ENCODE data around the gene STOX2.

STOX2 gene

GRCh38 chr4:183993676-183994075 lies 88.6 kb downstream of the STOX2 start:
- no peak overlapping the region for H3K18ac ChIP-seq (ENCODE audit: low read length)
- no peaks in the 10 kb centered on the region for H3K36me3 ChIP-seq (ENCODE audit: control insufficient read depth, insufficient read depth, low read length)
- no peaks in the 10 kb centered on the region for H3K79me2 ChIP-seq (ENCODE audit: control insufficient read depth, insufficient read depth, low read length)
- H4K8ac ChIP-seq (ENCODE audit: low read depth, low read length): no peak overlapping the region
- H3K27me3 ChIP-seq (ENCODE audit: insufficient read depth, low read length, poor library complexity): no peaks in the 10 kb centered on the region
- no peak overlapping the region for H3K4me3 ChIP-seq (ENCODE audit: low read length)
- no peak overlapping the region for H4K5ac ChIP-seq (ENCODE audit: low read length)
- no peak overlapping the region for H2BK120ac ChIP-seq (ENCODE audit: low read depth, low read length)
- no peak overlapping the region for H3K4me2 ChIP-seq (ENCODE audit: low read length)
- H3K79me1 ChIP-seq (ENCODE audit: low read length): peaks cover 3% of the 10 kb centered on the region
- WGBS (ENCODE audit: extremely low coverage, insufficient coverage, low lambda C conversion rate): no CpG with 5 or more reads among the region's 6 CpGs
- H2BK15ac ChIP-seq (replicated peaks; ENCODE audit: low read depth): no peak overlapping the region
- H3K23ac ChIP-seq (ENCODE audit: low read length): no peak overlapping the region
- no peak overlapping the region for H3K9ac ChIP-seq (ENCODE audit: low read length)
- peaks cover 1% of the 10 kb centered on the region for H3K4me1 ChIP-seq (ENCODE audit: control insufficient read depth, low read depth, low read length)
- no peak overlapping the region for H2BK5ac ChIP-seq (ENCODE audit: low read length)
- H2AK5ac ChIP-seq (ENCODE audit: low read length): no peak overlapping the region
- H3K4ac ChIP-seq (ENCODE audit: low read depth, low read length): no peak overlapping the region
- H3K27ac ChIP-seq (ENCODE audit: low read depth, low read length): no peak overlapping the region
- no peak for DNase-seq
- H3K56ac ChIP-seq (ENCODE audit: low read length): no peak overlapping the region

GRCh38 chr4:183995570-183995969 lies 90.5 kb downstream of the STOX2 start:
- Histone ChIP-seq H4K8ac (ENCODE audit: low read depth, low read length) (no peak overlapping the region), H3K4ac (ENCODE audit: low read depth, low read length) (no peak overlapping the region), H3K4me1 (ENCODE audit: control insufficient read depth, low read depth, low read length) (peaks cover 1% of the 10 kb centered on the region), H3K27ac (ENCODE audit: low read depth, low read length) (no peak overlapping the region), H4K5ac (ENCODE audit: low read length) (no peak overlapping the region), H2AK5ac (ENCODE audit: low read length) (no peak overlapping the region), H3K9ac (ENCODE audit: low read length) (no peak overlapping the region), H3K36me3 (ENCODE audit: control insufficient read depth, insufficient read depth, low read length) (no peaks in the 10 kb centered on the region), H3K23ac (ENCODE audit: low read length) (no peak overlapping the region), H3K27me3 (ENCODE audit: insufficient read depth, low read length, poor library complexity) (no peaks in the 10 kb centered on the region), H3K79me1 (ENCODE audit: low read length) (peaks cover 3% of the 10 kb centered on the region), H2BK5ac (ENCODE audit: low read length) (no peak overlapping the region), H3K56ac (ENCODE audit: low read length) (no peak overlapping the region), H2BK120ac (ENCODE audit: low read depth, low read length) (no peak overlapping the region), H3K18ac (ENCODE audit: low read length) (no peak overlapping the region), H2BK15ac (replicated peaks; ENCODE audit: low read depth) (no peak overlapping the region), H3K79me2 (ENCODE audit: control insufficient read depth, insufficient read depth, low read length) (no peaks in the 10 kb centered on the region), H3K4me2 (ENCODE audit: low read length) (no peak overlapping the region), H3K4me3 (ENCODE audit: low read length) (no peak overlapping the region)
- no CpG with 5 or more reads among the region's 11 CpGs for WGBS (ENCODE audit: extremely low coverage, insufficient coverage, low lambda C conversion rate)
- DNase-seq: no peak

GRCh38 chr4:183996868-183997267 lies 91.8 kb downstream of the STOX2 start:
- Histone ChIP-seq H3K79me1 (ENCODE audit: low read length) (peaks cover 3% of the 10 kb centered on the region), H2BK5ac (ENCODE audit: low read length) (no peak overlapping the region), H3K4me3 (ENCODE audit: low read length) (no peak overlapping the region), H3K4ac (ENCODE audit: low read depth, low read length) (no peak overlapping the region), H3K56ac (ENCODE audit: low read length) (no peak overlapping the region), H2BK120ac (ENCODE audit: low read depth, low read length) (no peak overlapping the region), H4K8ac (ENCODE audit: low read depth, low read length) (no peak overlapping the region), H2BK15ac (replicated peaks; ENCODE audit: low read depth) (no peak overlapping the region), H3K9ac (ENCODE audit: low read length) (no peak overlapping the region), H3K18ac (ENCODE audit: low read length) (no peak overlapping the region), H3K27ac (ENCODE audit: low read depth, low read length) (no peak overlapping the region), H3K23ac (ENCODE audit: low read length) (no peak overlapping the region), H3K4me1 (ENCODE audit: control insufficient read depth, low read depth, low read length) (peaks cover 1% of the 10 kb centered on the region), H3K4me2 (ENCODE audit: low read length) (no peak overlapping the region), H2AK5ac (ENCODE audit: low read length) (no peak overlapping the region), H3K36me3 (ENCODE audit: control insufficient read depth, insufficient read depth, low read length) (no peaks in the 10 kb centered on the region), H4K5ac (ENCODE audit: low read length) (no peak overlapping the region), H3K79me2 (ENCODE audit: control insufficient read depth, insufficient read depth, low read length) (no peaks in the 10 kb centered on the region), H3K27me3 (ENCODE audit: insufficient read depth, low read length, poor library complexity) (no peaks in the 10 kb centered on the region)
- no peak for DNase-seq
- no CpG with 5 or more reads among the region's 4 CpGs for WGBS (ENCODE audit: extremely low coverage, insufficient coverage, low lambda C conversion rate)

- H3K4me2 ChIP-seq (ENCODE audit: low read length): no peak overlapping the region
- H4K5ac ChIP-seq (ENCODE audit: low read length): no peak overlapping the region
- H3K79me1 ChIP-seq (ENCODE audit: low read length): peaks cover 3% of the 10 kb centered on the region
- no peaks in the 10 kb centered on the region for H3K27me3 ChIP-seq (ENCODE audit: insufficient read depth, low read length, poor library complexity)
- H3K27ac ChIP-seq (ENCODE audit: low read depth, low read length): no peak overlapping the region
- no peak overlapping the region for H2BK5ac ChIP-seq (ENCODE audit: low read length)
- DNase-seq: no peak
- H3K56ac ChIP-seq (ENCODE audit: low read length): no peak overlapping the region
- H3K4me1 ChIP-seq (ENCODE audit: control insufficient read depth, low read depth, low read length): peaks cover 1% of the 10 kb centered on the region
- no peak overlapping the region for H3K4me3 ChIP-seq (ENCODE audit: low read length)
- no CpG with 5 or more reads among the region's 6 CpGs for WGBS (ENCODE audit: extremely low coverage, insufficient coverage, low lambda C conversion rate)
- no peaks in the 10 kb centered on the region for H3K36me3 ChIP-seq (ENCODE audit: control insufficient read depth, insufficient read depth, low read length)
- H3K79me2 ChIP-seq (ENCODE audit: control insufficient read depth, insufficient read depth, low read length): no peaks in the 10 kb centered on the region
- H3K9ac ChIP-seq (ENCODE audit: low read length): no peak overlapping the region
- H2AK5ac ChIP-seq (ENCODE audit: low read length): no peak overlapping the region
- no peak overlapping the region for H2BK120ac ChIP-seq (ENCODE audit: low read depth, low read length)
- H3K18ac ChIP-seq (ENCODE audit: low read length): no peak overlapping the region
- H3K4ac ChIP-seq (ENCODE audit: low read depth, low read length): no peak overlapping the region
- H4K8ac ChIP-seq (ENCODE audit: low read depth, low read length): no peak overlapping the region
- H2BK15ac ChIP-seq (replicated peaks; ENCODE audit: low read depth): no peak overlapping the region
- peak overlapping the region; percentile 50 for H3K23ac ChIP-seq (ENCODE audit: low read length)
Measured at GRCh38 chr4:183999435-183999834, 94.3 kb downstream of the STOX2 start.

GRCh38 chr4:184000457-184001396 lies 95.6 kb downstream of the STOX2 start:
- Histone ChIP-seq H3K27ac (ENCODE audit: low read depth, low read length) (no peak overlapping the region), H3K4me3 (ENCODE audit: low read length) (no peak overlapping the region), H3K9ac (ENCODE audit: low read length) (no peak overlapping the region), H2BK15ac (replicated peaks; ENCODE audit: low read depth) (no peak overlapping the region), H3K4me2 (ENCODE audit: low read length) (no peak overlapping the region), H3K18ac (ENCODE audit: low read length) (no peak overlapping the region), H3K36me3 (ENCODE audit: control insufficient read depth, insufficient read depth, low read length) (no peaks in the 10 kb centered on the region), H4K5ac (ENCODE audit: low read length) (no peak overlapping the region), H4K8ac (ENCODE audit: low read depth, low read length) (no peak overlapping the region), H2BK120ac (ENCODE audit: low read depth, low read length) (no peak overlapping the region), H3K27me3 (ENCODE audit: insufficient read depth, low read length, poor library complexity) (no peaks in the 10 kb centered on the region), H3K23ac (ENCODE audit: low read length) (no peak overlapping the region), H3K4ac (ENCODE audit: low read depth, low read length) (no peak overlapping the region), H2AK5ac (ENCODE audit: low read length) (no peak overlapping the region), H3K56ac (ENCODE audit: low read length) (no peak overlapping the region), H3K4me1 (ENCODE audit: control insufficient read depth, low read depth, low read length) (no peaks in the 10 kb centered on the region), H3K79me2 (ENCODE audit: control insufficient read depth, insufficient read depth, low read length) (no peaks in the 10 kb centered on the region), H2BK5ac (ENCODE audit: low read length) (no peak overlapping the region), H3K79me1 (ENCODE audit: low read length) (peaks cover 2% of the 10 kb centered on the region)
- WGBS (ENCODE audit: extremely low coverage, insufficient coverage, low lambda C conversion rate): no CpG with 5 or more reads among the region's 26 CpGs
- no peak for DNase-seq
